ENCODE data around the gene TYRO3. TPM values are rescaled to one million over a fixed set of nuclear protein-coding genes. Genes with fewer than 3 reads are reported as not detected.

The TYRO3 gene
- total RNA-seq, 2 experiments from 2014 or later, result 0.29 to 0.71 TPM

DNA sequence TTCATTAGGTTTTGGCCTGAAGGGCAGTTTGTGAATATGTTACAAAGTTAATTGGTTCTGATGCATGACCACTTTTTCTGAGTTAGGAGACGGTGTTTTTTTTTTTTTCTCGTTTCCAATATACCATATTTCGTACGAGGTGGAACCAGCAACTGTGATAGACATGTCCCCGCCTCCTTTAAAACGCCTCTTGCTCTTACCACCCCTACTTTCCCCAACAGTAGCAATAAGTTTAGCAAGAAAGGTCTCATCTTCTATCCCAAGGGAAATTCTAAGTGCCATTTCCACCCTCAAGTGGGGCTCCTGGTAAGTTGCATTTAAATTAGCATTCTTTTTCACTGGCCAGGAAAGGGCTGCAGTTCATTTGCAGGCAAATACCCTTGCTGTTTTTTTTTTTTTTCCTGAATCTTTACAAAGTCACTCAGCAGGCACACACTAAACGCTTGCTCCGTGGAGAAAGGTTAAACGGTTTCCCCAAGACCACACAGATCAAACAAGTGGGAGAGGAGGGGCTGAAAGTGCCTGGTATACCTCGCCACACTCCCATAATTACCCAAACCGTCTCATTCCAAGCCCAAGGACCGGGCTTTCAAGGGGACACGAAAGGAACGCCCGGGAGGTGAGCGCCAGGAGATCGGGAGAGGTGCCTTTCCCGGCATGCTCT is 61.7 kb downstream of the TYRO3 start:
- Mint-ChIP-seq H3K27ac (peak overlapping the region; percentile 80), H3K36me3 (ENCODE audit: low read depth) (peaks cover 5% of the 10 kb centered on the region), H3K4me1 (ENCODE audit: low read depth) (peaks cover 19% of the 10 kb centered on the region), H3K4me3 (peak overlapping the region; percentile 76), H3K27me3 (ENCODE audit: low read depth) (peaks cover 8% of the 10 kb centered on the region), H3K9me3 (ENCODE audit: insufficient read depth) (peaks cover 9% of the 10 kb centered on the region)
- ChIA-PET POLR2A (no interaction called here), CTCF (no interaction called here)
- no peak for DNase-seq
- no peak for ATAC-seq

DNA sequence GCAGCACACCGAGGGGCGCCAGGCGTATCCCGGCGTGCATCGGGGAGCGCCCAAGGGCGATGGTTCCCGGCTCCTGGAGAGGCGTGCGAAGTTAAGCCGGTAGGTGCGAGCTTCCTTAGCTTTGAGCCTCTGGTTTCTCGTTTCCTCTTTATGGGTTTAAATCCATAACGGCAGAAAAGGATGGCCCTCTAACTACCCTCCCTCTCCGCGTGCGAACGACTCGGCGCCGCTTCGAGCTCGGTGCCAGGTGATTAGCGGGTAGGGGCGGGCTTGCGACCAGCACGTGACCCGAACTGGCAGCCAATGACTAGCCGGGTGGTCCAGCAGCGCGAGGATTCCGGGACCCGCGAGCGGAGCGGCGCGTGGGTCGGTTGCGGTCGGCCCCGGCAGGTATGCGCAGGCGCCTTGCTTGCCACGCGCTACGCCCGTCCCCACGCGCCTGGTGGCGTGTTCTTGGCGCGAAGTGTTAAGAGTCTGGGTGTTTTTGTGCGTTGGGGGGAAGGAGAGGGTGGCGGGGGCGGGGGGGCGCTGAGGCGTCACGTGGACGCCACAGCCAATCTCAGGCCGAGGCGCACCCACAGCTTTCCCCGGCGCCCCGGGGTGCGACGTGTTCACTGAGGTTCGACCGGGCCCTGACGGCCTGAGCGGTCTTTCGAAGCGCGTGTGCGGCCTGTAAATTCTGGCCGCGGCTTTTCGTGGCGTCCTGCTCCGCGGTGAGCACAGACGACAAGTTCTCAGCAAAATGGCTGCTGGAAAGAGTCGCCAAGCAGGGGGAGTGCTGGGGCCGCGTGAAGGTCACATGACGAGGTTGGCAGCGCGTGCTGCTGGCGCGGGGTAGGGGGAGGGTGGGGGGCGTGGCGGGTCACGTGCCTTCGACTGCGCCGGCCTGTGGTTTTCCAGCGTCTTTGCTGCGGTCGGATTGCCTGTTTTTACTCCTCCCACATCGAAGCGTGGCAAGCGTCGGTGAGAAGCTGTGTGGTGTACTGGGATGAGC is 62.5 kb downstream of the TYRO3 start:
- Mint-ChIP-seq H3K27ac (peak overlapping the region; percentile 80), H3K4me1 (ENCODE audit: low read depth) (peaks cover 19% of the 10 kb centered on the region), H3K9me3 (ENCODE audit: insufficient read depth) (peaks cover 9% of the 10 kb centered on the region), H3K36me3 (ENCODE audit: low read depth) (peaks cover 5% of the 10 kb centered on the region), H3K4me3 (peak overlapping the region; percentile 76), H3K27me3 (ENCODE audit: low read depth) (peaks cover 8% of the 10 kb centered on the region)
- ATAC-seq (peak; percentile 93), DNase-seq (peak; percentile 87)
- POLR2A ChIA-PET, result interaction anchor here (1.6 kb wide), 1 partner anchor 39 kb away, joined by 9 read pairs; the partner anchor contains the start of gene MGA
- CTCF ChIA-PET, result interaction anchor here (0.7 kb wide), 1 partner anchor 18 kb away, joined by 3 read pairs; no protein-coding TSS in a partner anchor

DNA sequence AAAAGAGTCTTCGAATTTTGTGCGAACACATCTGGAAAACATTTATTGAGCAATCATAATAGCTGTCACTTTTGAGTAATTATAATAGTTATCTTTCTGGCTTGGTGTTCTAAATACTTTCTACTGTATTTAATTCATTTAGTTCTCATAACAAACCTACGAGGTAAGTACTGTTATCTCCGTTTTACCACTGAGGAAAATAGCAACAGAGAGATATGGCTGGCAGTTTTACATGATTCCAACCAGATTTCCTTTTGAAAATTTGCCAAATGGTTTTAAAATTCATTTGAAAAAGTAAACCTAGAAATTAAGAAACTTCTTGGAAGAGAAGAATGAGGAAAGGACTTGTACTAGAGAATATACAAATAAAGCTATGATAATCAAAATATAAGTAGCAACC is 63.9 kb downstream of the TYRO3 start:
- H3K4me3 Mint-ChIP-seq, result no peak overlapping the region
- ChIA-PET CTCF (interaction anchor here (1.0 kb wide), 1 partner anchor 19 kb away, joined by 3 read pairs; no protein-coding TSS in a partner anchor), POLR2A (no interaction called here)
- DNase-seq (no peak), ATAC-seq (no peak)
- no peak overlapping the region for H3K27ac Mint-ChIP-seq
- H3K36me3 Mint-ChIP-seq (ENCODE audit: low read depth), result peaks cover 5% of the 10 kb centered on the region
- peaks cover 19% of the 10 kb centered on the region for H3K4me1 Mint-ChIP-seq (ENCODE audit: low read depth)
- peaks cover 8% of the 10 kb centered on the region for H3K27me3 Mint-ChIP-seq (ENCODE audit: low read depth)
- H3K9me3 Mint-ChIP-seq (ENCODE audit: insufficient read depth), result peaks cover 9% of the 10 kb centered on the region

DNA sequence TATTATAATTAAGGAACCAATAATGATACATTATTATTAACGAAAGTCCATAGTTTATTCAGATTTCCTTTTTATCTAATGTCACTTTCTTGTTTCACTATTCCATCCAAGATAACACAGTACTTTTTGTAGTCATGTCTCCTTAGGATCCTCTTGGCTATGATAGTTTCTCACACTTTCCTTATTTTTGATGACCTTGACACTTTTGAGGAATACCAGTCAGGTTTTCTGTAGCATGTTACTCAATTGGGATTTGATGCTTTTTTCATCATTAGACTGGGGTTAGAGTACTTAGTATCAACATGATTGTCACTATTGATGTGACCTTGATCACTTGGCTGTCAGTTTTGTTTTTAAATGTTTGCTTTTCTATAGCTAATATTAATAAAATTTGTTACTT is 68.2 kb downstream of the TYRO3 start:
- DNase-seq (no peak), ATAC-seq (no peak)
- POLR2A ChIA-PET, result no interaction called here
- Mint-ChIP-seq H3K27me3 (ENCODE audit: low read depth) (no peaks in the 10 kb centered on the region), H3K27ac (no peak overlapping the region), H3K36me3 (ENCODE audit: low read depth) (no peaks in the 10 kb centered on the region), H3K4me1 (ENCODE audit: low read depth) (no peaks in the 10 kb centered on the region), H3K9me3 (ENCODE audit: insufficient read depth) (no peaks in the 10 kb centered on the region), H3K4me3 (no peak overlapping the region)
- CTCF ChIA-PET, result no interaction called here

DNA sequence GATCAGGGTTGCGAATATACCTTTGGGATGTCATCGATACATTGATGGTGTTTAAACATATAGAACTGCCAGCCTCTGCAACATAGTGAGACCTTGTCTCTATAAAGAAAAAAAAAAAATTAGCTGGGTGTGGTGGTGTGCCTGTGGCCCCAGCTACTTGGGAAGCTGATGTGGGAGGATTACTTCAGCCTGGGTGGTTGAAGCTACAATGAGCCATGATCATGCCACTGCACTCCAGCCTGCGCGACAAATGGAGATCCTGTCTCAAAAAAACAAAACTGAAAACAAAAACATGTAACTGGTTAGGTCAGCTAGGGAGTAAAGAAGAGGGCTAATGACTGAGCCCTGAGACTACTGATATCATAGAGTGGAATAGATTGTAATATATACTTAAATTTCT is 70.5 kb downstream of the TYRO3 start:
- Mint-ChIP-seq H3K9me3 (ENCODE audit: insufficient read depth) (no peaks in the 10 kb centered on the region), H3K36me3 (ENCODE audit: low read depth) (no peaks in the 10 kb centered on the region), H3K4me3 (no peak overlapping the region), H3K27me3 (ENCODE audit: low read depth) (no peaks in the 10 kb centered on the region), H3K4me1 (ENCODE audit: low read depth) (no peaks in the 10 kb centered on the region), H3K27ac (no peak overlapping the region)
- no peak for DNase-seq
- ATAC-seq, result no peak
- ChIA-PET CTCF (interaction anchor here (1.5 kb wide), 1 partner anchor 26 kb away, joined by 3 read pairs; no protein-coding TSS in a partner anchor), POLR2A (no interaction called here)

DNA sequence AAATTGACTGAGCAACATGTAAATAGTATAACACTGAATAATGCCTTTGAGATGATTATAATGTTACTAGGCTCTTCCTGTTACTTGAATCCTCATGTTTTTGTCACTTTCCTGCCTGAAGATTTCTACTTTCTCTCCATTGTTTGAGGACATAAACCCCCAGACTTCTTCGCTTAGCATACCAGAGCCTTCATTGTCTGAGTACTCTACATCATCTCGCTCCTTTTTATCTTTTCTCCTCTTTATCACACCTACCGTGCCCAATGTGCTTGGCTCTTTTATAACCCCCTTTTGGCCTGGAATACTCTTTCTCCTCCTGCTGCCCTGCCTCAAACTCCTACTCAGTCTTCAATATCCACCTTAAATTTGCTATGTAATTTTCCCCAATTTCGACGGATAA is 70.9 kb downstream of the TYRO3 start:
- DNase-seq (no peak), ATAC-seq (no peak)
- no peaks in the 10 kb centered on the region for H3K9me3 Mint-ChIP-seq (ENCODE audit: insufficient read depth)
- ChIA-PET CTCF (interaction anchor here (1.5 kb wide), 1 partner anchor 26 kb away, joined by 3 read pairs; no protein-coding TSS in a partner anchor), POLR2A (no interaction called here)
- H3K27me3 Mint-ChIP-seq (ENCODE audit: low read depth), result no peaks in the 10 kb centered on the region
- no peaks in the 10 kb centered on the region for H3K36me3 Mint-ChIP-seq (ENCODE audit: low read depth)
- H3K4me3 Mint-ChIP-seq, result no peak overlapping the region
- H3K4me1 Mint-ChIP-seq (ENCODE audit: low read depth), result no peaks in the 10 kb centered on the region
- H3K27ac Mint-ChIP-seq, result no peak overlapping the region

DNA sequence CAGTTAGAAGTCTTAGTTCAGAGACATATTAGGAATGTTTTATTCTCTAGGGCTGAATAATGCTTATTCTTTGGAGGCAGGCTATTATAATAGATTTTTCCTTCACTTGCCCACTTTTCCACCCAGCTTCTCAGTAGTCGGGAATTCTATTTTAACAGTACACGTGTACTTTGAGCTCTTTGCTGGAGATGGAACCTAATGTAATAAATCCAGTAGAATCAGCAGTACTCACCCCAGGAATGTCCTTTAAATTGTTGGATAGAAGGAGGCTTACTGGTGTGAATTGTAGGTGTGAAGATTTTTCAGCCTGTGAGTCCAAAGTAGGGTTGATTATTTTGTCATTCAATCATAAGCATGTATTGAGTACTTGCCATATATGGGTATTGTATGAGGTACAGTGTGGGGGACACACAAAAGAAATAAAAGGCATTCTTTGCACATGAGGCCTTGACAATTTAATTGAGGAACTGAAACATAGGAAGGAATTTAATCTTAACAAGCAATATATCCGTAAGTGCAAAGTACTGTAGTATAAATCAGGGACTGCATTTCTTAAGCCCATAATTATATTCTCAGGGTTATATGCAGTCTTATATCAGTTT is 71.7 kb downstream of the TYRO3 start:
- POLR2A ChIA-PET, result no interaction called here
- H3K27ac Mint-ChIP-seq, result no peak overlapping the region
- no peaks in the 10 kb centered on the region for H3K27me3 Mint-ChIP-seq (ENCODE audit: low read depth)
- no peaks in the 10 kb centered on the region for H3K9me3 Mint-ChIP-seq (ENCODE audit: insufficient read depth)
- no peaks in the 10 kb centered on the region for H3K36me3 Mint-ChIP-seq (ENCODE audit: low read depth)
- ATAC-seq (no peak), DNase-seq (no peak)
- no peak overlapping the region for H3K4me3 Mint-ChIP-seq
- H3K4me1 Mint-ChIP-seq (ENCODE audit: low read depth), result no peaks in the 10 kb centered on the region
- CTCF ChIA-PET, result interaction anchor here (0.6 to 1.5 kb wide), 2 partner anchors 27 to 348 kb away, joined by 3 read pairs; no protein-coding TSS in a partner anchor

DNA sequence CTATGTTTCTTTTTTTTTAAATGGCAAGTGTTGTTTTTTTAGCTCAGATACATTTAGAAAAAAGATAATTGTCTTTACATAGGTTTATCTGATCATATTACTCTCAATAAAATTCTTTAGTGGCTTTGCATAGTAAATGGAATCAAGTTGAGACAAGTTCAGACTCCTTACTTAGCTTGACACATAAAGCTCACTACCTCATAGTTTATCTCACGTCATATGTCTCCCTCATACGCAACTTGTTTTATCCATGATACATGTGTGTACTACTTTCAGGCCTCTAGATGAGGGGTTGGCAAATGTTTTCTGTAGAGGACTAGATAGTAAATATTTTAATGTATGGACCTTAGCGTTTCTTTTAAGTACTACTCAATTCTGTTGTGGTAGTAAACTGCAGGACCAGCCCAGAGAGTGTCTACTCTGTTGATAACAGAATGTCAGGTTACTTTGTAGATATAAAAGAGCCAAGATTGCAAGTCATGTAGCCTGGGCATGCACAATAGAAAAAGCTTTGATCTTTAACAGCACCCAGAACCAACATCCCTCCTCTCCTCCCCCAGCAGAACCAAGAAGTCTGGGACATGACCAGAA is 73.0 kb downstream of the TYRO3 start:
- Mint-ChIP-seq H3K27me3 (ENCODE audit: low read depth) (no peaks in the 10 kb centered on the region), H3K27ac (no peak overlapping the region), H3K36me3 (ENCODE audit: low read depth) (no peaks in the 10 kb centered on the region), H3K9me3 (ENCODE audit: insufficient read depth) (no peaks in the 10 kb centered on the region), H3K4me3 (no peak overlapping the region), H3K4me1 (ENCODE audit: low read depth) (no peaks in the 10 kb centered on the region)
- ChIA-PET CTCF (interaction anchor here (1.1 kb wide), 1 partner anchor 180 kb away, joined by 3 read pairs; no protein-coding TSS in a partner anchor), POLR2A (no interaction called here)
- ATAC-seq (no peak), DNase-seq (no peak)

Other genes starting within 250 kb of the TYRO3 start
- 10 to 100 TPM; 22.8 to 23.8 TPM for gene OIP5, start 226.6 kb upstream of the TYRO3 start, total RNA-seq
- gene NUSAP1, start 226.3 kb upstream of the TYRO3 start, total RNA-seq, result 100 to 1,000 TPM; 281 to 287 TPM
- gene NDUFAF1, start 156.7 kb upstream of the TYRO3 start, total RNA-seq, result 10 to 100 TPM; 11.4 to 13.6 TPM
- 10 to 100 TPM; 31.0 to 40.7 TPM for gene RTF1, start 142.1 kb upstream of the TYRO3 start, total RNA-seq
- gene ITPKA, start 65.3 kb upstream of the TYRO3 start, total RNA-seq, result under 1 TPM; 0.24 to 0.29 TPM
- under 1 TPM; 0.21 TPM for gene LTK, start 45.4 kb upstream of the TYRO3 start, total RNA-seq
- 10 to 100 TPM; 38.1 to 41.6 TPM for gene RPAP1, start 15.0 kb upstream of the TYRO3 start, total RNA-seq
- gene MGA, start 101.2 kb downstream of the TYRO3 start, total RNA-seq, result 10 to 100 TPM; 36.1 to 37.1 TPM
- 10 to 100 TPM; 30.4 to 30.9 TPM for gene MAPKBP1, start 215.3 kb downstream of the TYRO3 start, total RNA-seq